ENCODE data around the gene SCAMP2.

The SCAMP2 gene

GRCh38 chr15:74838746-74839525, 34.2 kb downstream of the SCAMP2 start:
- DNase-seq (ENCODE audit: low read depth in 3 of 3), result no peak

GRCh38 chr15:74838137-74838516, 35.0 kb downstream of the SCAMP2 start:
- DNase-seq (ENCODE audit: low read depth in 3 of 3), result no peak

GRCh38 chr15:74837482-74838136, 35.6 kb downstream of the SCAMP2 start:
- DNase-seq (ENCODE audit: low read depth in 3 of 3), result no peak

GRCh38 chr15:74836846-74837245, 36.3 kb downstream of the SCAMP2 start:
- no peak for DNase-seq (ENCODE audit: low read depth in 3 of 3)

GRCh38 chr15:74835312-74835823, 37.8 kb downstream of the SCAMP2 start:
- no peak for DNase-seq (ENCODE audit: low read depth in 3 of 3)

GRCh38 chr15:74833376-74834107, 39.6 kb downstream of the SCAMP2 start:
- no peak for DNase-seq (ENCODE audit: low read depth in 3 of 3)

- DNase-seq (ENCODE audit: low read depth in 3 of 3), result no peak
Measured at GRCh38 chr15:74832826-74833225, 40.3 kb downstream of the SCAMP2 start.

GRCh38 chr15:74831813-74832495, 41.2 kb downstream of the SCAMP2 start:
- DNase-seq (ENCODE audit: low read depth in 3 of 3), result no peak

GRCh38 chr15:74830868-74831267, 42.3 kb downstream of the SCAMP2 start:
- DNase-seq (ENCODE audit: low read depth in 3 of 3), result no peak

- DNase-seq (ENCODE audit: low read depth in 3 of 3), result no peak
Measured at GRCh38 chr15:74829991-74830390, 43.2 kb downstream of the SCAMP2 start.

GRCh38 chr15:74829486-74829885, 43.7 kb downstream of the SCAMP2 start:
- DNase-seq (ENCODE audit: low read depth in 3 of 3), result no peak

GRCh38 chr15:74828835-74829234, 44.3 kb downstream of the SCAMP2 start:
- DNase-seq (ENCODE audit: low read depth in 3 of 3), result no peak

- no peak for DNase-seq (ENCODE audit: low read depth in 3 of 3)
Measured at GRCh38 chr15:74827614-74828013, 45.6 kb downstream of the SCAMP2 start.

- DNase-seq (ENCODE audit: low read depth in 3 of 3), result no peak
Measured at GRCh38 chr15:74826921-74827320, 46.2 kb downstream of the SCAMP2 start.

- DNase-seq (ENCODE audit: low read depth in 3 of 3), result no peak
Measured at GRCh38 chr15:74826364-74826819, 46.8 kb downstream of the SCAMP2 start, which contains the start of gene CPLX3. Gene CPLX3, plus strand, starts transcription at chr15:74826627. Its CDS starts 77 bp downstream, at chr15:74826704.

GRCh38 chr15:74825866-74826265, 47.3 kb downstream of the SCAMP2 start:
- DNase-seq (ENCODE audit: low read depth in 3 of 3), result no peak

- no peak for DNase-seq (ENCODE audit: low read depth in 3 of 3)
Measured at GRCh38 chr15:74824976-74825375, 48.2 kb downstream of the SCAMP2 start.

- no peak for DNase-seq (ENCODE audit: low read depth in 3 of 3)
Measured at GRCh38 chr15:74823324-74823723, 49.8 kb downstream of the SCAMP2 start.

- no peak for DNase-seq (ENCODE audit: low read depth in 3 of 3)
Measured at GRCh38 chr15:74822233-74822632, 50.9 kb downstream of the SCAMP2 start.

GRCh38 chr15:74821790-74822158, 51.4 kb downstream of the SCAMP2 start:
- DNase-seq (ENCODE audit: low read depth in 3 of 3), result no peak

- no peak for DNase-seq (ENCODE audit: low read depth in 3 of 3)
Measured at GRCh38 chr15:74821091-74821789, 51.9 kb downstream of the SCAMP2 start.
